H7 (cell line): ENCODE data around the gene FBRSL1. TPM values are rescaled to one million over a fixed set of nuclear protein-coding genes. Genes with fewer than 3 reads are reported as not detected.
"Not testable (repeated sequence)": the region's sequence is repeated elsewhere in the genome, so short reads cannot be mapped to it uniquely, and the experiment has no call there.

Experiments
- DNase-seq: peaks from one replicate; pipeline ENCODE4 v3.0.0; 2012
- H3K27me3 ChIP-seq: 2 replicates; pipeline ENCODE4 v1.6.0; 2011; ENCODE audit warnings: mild to moderate bottlenecking, low read length; ENCODE audit not compliant: control insufficient read depth, insufficient read depth
- H3K36me3 ChIP-seq: replicated peaks from 2 replicates; pipeline ENCODE4 v1.5.1; 2011; ENCODE audit warnings: low read length; ENCODE audit not compliant: control insufficient read depth, insufficient read depth
- H3K4me3 ChIP-seq: 2 replicates; pipeline ENCODE4 v1.5.1; 2011; ENCODE audit warnings: low read depth, mild to moderate bottlenecking, control low read depth, low read length, moderate library complexity; ENCODE audit not compliant: insufficient read depth
- total RNA-seq: library from RNA; depleted of rRNA; stranded (reverse); fragments of >200 nt; shearing (Covaris generic); gene quantifications from 2 replicates; pipeline ENCODE4 v1.2.3, GENCODE V29; 2014

Gene FBRSL1
- total RNA-seq, 1 experiment from 2014 or later, result 17.5 TPM

DNA sequence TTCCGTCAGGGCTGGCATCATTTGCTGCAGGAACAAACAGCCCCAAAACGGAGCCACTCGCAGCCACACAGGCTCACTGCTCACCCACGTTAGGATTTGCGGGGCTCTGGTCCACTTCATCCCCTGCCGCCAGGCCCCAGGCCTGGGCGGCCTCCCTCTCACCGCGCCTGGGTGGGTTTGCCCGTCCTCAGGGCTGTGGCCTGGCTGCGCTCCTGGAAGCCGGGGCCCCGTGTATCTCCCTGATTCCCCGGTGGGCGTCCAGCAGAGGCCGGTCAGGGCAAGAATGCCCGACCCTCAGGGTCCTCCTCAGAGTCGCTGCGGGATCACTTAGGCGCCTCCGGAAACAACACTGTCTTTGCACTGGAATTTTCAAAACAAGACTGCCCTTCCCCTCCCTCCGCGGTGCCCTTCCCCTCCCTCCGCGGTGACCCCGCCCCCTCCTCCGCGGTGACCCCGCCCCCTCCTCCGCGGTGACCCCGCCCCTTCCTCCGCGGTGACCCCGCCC, 15.7 kb upstream of the FBRSL1 start:
- Histone ChIP-seq H3K36me3 (no peaks in the 10 kb centered on the region), H3K4me3 (peak overlapping the region; percentile 12; the same call in 1 of the 2 replicates), H3K27me3 (peaks cover 3% of the 10 kb centered on the region; the same call in 1 of the 2 replicates)
- peak; percentile 85 for DNase-seq

DNA sequence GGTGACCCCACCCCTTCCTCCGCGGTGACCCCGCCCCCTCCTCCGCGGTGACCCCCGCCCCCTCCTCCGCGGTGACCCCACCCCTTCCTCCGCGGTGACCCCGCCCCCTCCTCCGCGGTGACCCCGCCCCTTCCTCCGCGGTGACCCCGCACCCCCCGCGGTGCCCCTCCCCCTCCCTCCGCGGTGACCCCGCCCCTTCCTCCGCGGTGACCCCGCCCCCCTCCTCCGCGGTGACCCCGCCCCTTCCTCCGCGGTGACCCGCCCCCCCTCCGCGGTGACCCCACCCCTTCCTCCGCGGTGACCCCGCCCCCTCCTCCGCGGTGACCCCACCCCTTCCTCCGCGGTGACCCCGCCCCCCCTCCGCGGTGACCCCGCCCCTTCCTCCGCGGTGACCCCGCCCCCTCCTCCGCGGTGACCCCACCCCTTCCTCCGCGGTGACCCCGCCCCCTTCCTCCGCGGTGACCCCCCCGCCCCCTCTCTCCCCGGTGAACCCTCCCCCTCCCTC, 15.1 kb upstream of the FBRSL1 start:
- not testable (repeated sequence) for H3K36me3 ChIP-seq, DNase-seq, H3K4me3 ChIP-seq, H3K27me3 ChIP-seq

DNA sequence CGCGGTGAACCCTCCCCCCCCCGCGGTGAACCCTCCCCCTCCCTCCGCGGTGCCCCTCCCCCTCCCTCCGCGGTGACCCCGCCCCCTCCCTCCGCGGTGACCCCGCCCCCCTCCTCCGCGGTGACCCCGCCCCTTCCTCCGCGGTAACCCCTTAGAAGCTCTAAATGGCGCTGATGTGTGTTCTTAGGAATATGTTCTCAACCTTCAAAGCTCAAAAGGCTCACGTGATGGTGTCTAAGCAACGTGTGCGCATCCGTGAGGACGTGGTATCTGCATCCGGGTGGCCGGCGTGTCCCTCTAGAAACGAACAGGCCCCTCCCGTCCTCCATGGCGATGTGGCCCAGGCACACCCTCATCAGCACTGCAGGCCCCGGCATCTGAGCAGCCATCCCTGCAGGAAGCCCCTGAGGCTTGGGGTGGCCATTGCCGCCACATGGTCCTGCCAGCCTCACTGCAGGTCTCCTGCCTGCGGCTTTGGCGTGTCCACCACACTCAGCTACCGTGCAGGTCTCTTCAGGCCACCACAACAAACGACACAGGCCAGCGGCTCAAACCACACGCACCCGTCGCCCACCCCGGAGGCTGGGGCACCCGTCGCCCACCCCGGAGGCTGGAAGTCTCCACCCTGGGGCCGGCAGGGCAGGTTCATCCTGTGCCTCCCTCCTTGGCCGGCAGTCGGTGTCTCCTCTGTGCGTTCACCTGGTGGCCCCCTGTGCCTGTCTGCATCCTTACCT, 14.5 kb upstream of the FBRSL1 start:
- peak; percentile 91 for DNase-seq
- peaks cover 6% of the 10 kb centered on the region for H3K27me3 ChIP-seq
- no peak overlapping the region for H3K4me3 ChIP-seq
- H3K36me3 ChIP-seq, result no peaks in the 10 kb centered on the region

DNA sequence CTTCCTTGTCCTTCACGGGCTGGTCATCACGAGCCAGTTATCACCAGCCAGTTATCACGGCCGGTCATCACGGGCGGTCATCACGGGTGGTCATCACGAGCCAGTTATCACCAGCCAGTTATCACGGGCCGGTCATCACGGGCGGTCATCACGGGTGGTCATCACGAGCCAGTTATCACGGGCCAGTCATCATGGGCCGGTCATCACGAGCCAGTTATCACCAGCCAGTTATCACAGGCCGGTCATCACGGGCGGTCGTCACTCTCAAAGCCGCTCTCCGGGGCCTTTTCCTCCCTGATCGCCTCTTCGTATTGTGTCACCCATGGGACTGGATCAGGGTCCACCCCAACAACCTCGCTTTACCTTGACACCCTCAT, 13.9 kb upstream of the FBRSL1 start:
- H3K4me3 ChIP-seq, result no peak overlapping the region
- H3K27me3 ChIP-seq, result peaks cover 6% of the 10 kb centered on the region
- H3K36me3 ChIP-seq, result no peaks in the 10 kb centered on the region
- DNase-seq, result no peak

DNA sequence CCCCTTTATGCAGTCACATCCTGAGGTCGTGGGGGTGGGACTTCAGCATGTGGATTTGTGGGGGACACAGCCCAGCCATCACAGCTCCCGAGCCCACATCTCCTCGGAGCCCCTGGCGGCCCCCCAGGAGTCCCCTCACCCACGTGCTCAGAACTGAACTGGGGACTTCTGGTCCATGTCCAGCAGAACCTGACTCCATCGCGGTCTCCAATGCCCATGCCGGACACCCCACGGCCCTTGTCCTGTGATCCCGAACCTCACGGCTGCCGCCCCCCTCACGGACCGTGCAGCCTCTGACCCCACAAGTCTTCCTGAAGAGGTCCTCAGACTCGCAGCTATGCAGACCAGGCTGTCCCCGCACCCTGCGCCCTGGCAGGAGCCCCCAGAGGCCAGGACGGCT, 13.5 kb upstream of the FBRSL1 start:
- Histone ChIP-seq H3K4me3 (no peak overlapping the region), H3K27me3 (peaks cover 7% of the 10 kb centered on the region), H3K36me3 (no peaks in the 10 kb centered on the region)
- no peak for DNase-seq

DNA sequence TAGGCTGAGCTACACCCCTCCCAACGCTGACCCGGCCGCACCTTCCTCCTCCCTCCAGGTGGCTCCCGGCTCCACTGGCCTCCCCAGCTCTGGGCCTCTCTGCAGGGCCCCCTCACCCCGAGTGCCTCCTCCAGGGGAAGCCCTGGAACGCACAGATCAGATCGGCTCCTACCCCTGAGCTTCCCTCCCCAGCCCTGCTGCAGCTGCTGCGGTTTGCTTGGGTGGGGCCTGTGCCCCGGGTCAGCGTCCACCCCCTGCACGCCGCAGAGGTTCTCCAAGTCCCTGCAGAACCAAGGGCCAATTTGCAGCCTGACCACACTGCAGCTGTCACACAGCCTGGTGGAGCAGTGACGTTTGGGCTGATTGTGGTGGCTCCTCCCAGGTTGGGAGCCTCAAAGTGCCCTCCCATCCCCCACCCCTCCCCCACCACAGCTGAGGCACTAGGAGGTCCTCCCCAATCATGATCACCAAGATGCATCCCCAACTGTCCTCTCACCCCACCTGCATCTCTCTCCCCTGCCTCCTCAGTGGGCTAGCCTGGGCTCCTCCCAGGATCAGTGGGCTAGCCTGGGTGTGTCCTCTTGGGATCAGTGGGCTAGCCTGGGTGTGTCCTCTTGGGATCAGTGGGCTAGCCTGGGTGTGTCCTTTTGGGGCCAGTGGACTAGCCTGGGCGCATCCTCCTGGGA, 12.8 kb upstream of the FBRSL1 start:
- DNase-seq, result no peak
- Histone ChIP-seq H3K27me3 (peaks cover 13% of the 10 kb centered on the region), H3K4me3 (no peak overlapping the region), H3K36me3 (no peaks in the 10 kb centered on the region)

DNA sequence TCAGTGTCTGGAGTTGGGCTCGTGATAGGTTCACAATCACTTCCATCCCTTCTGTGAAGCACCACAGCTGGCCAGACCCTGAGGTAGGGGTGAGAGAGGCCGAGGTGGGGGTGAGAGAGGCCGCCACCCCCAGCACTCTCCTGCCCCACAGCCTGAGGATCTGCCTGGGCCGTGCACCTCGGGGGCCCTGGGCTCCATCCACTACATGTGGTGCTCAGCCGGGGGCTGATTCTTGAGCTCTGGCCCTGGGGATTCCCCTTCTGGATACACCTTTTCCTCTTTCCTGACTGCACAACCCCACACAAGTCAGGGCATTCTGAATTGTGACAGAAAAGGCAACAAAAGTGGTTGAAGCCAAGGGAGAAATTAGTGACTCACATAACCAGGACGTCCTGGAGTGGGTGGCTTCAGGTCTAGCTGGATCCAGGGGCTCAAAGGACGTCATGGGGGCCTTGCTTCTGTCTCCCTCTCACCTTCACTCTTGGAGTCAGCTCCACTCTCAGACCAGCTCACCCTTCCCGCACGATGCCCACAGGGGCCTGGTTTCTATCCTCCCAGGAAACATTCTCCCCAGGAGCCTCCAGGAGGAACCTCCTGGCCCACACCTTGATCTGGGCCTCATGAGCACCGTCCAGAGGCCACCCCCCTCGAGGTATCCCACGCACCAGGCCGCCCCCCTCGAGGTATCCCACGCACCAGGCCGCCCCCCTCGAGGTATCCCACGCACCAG, 12.1 kb upstream of the FBRSL1 start:
- Histone ChIP-seq H3K27me3 (peaks cover 20% of the 10 kb centered on the region), H3K36me3 (no peaks in the 10 kb centered on the region), H3K4me3 (no peak overlapping the region)
- DNase-seq, result no peak

DNA sequence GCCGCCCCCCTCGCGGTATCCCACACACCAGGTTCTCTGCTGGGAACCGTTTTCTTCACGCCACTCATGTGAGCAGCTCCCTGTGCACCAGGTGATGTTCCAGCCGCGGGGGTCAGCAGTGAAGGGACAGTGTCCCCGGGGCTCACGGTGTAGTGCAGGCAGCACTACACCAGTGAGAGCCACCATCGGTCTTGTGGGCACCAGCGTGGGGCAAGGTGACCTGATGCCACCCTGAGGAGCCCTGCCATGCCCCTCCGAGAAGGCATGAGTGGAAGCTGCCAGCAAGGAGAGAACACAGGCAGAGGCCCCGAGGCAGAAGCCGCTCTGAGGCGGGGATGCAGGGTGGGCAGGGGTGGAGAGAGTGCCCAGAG, 11.5 kb upstream of the FBRSL1 start:
- Histone ChIP-seq H3K36me3 (no peaks in the 10 kb centered on the region), H3K27me3 (peaks cover 20% of the 10 kb centered on the region)

DNA sequence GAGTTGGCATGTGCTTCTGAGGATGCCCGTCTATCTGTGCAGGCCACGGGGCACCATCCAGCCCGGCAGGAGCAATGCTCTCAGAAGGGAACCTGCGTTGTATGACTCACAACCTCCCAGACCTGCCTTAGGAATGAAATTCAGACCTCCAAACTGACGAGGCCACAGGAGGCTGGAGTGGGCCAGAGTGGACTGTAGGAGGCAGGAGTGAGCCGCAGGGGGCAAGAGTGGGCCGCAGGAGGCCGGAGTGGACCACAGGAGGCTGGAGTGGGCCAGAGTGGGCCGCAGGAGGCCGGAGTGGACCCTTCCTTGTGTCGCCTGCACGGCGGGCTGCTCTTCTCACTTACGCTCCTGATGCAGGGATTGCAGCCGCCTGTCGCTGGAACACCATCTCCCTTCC, 11.1 kb upstream of the FBRSL1 start:
- H3K4me3 ChIP-seq, result no peak overlapping the region
- peaks cover 20% of the 10 kb centered on the region for H3K27me3 ChIP-seq
- DNase-seq, result no peak
- H3K36me3 ChIP-seq, result no peaks in the 10 kb centered on the region

More for the DNA sequence above, 11.5 kb upstream of the FBRSL1 start:
- DNase-seq, result no peak
- no peak overlapping the region for H3K4me3 ChIP-seq

DNA sequence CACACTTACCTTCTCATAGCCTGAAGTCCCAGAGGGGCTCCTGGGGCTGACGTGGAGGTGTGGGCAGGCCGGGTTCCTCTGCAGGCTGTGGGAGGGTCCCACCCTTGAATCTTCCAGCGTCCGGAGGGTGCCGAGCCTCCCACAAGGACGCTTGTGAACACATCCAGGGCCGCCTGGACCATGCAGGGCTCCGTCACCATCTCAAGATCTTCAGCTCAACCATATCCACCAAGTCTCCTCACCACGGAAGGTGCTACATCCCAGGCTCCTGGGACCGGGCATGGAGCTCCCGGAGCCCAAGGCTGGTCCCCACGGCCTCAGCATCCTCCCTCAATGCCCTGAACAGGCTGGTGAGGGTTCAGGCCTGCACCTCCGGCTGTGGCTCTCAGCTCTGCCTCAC, 10.7 kb upstream of the FBRSL1 start:
- peaks cover 20% of the 10 kb centered on the region for H3K27me3 ChIP-seq
- DNase-seq, result no peak
- no peak overlapping the region for H3K4me3 ChIP-seq
- H3K36me3 ChIP-seq, result no peaks in the 10 kb centered on the region

DNA sequence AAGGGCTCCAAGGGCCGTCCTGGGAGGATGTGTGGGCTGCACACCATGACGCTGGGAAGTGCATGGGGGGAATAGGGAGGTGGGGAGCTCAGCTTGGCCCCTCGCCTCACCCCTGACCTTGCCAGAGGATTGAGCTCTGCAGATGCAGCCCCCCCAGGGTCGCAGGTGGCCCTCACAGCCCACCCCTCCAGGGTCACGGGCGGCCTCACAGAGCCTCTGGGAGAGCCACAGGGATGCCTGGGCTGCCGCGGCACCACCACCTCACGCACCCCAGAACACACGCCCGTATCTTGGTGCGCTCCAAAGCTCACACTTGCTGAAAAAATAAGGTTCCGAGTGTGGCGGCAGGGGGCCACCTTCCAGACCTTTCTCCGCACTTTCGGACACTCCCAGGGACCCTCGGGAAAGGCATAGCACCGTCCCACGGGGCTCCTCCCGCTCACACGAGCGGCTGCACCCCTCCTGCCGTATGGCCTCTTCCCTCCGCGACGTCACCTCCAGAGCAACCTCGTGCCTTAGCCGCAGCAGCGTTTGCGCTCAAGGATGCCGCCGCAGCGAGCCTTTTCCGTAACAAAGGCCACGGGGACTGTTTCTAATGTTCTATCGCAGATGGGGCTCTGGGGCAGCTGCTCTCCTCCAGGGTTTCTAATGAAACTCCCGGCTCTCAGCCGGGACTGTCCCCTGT, 9.9 kb upstream of the FBRSL1 start:
- no peak for DNase-seq
- Histone ChIP-seq H3K36me3 (no peaks in the 10 kb centered on the region), H3K4me3 (no peak overlapping the region), H3K27me3 (peaks cover 24% of the 10 kb centered on the region)

DNA sequence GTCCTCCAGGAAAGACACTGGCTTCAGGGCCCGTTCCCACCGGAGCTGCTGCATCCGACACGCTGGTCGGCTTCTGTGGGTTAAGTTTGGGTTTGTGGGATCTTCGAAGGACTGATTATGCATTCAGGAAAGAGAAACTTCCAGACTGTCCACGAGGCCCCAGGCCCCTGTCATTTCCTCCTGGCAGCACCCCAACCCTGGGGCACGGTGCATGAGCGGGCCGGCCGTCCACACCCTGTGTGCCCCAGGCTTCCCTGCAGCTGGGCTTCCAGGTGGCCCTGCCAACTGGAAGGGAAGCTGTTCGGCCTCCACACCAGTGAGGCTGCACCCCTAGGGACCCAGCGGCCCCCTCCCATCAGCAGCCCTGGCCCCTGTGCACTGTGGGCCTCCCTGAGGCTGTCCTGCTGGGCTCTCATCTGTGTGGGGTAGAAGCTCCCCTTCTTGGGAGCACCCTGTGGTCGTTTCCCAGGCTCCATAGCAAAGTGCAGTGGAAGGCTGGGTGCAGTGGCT, 9.3 kb upstream of the FBRSL1 start:
- peaks cover 30% of the 10 kb centered on the region for H3K27me3 ChIP-seq
- no peak overlapping the region for H3K4me3 ChIP-seq
- H3K36me3 ChIP-seq, result no peaks in the 10 kb centered on the region
- DNase-seq, result no peak

DNA sequence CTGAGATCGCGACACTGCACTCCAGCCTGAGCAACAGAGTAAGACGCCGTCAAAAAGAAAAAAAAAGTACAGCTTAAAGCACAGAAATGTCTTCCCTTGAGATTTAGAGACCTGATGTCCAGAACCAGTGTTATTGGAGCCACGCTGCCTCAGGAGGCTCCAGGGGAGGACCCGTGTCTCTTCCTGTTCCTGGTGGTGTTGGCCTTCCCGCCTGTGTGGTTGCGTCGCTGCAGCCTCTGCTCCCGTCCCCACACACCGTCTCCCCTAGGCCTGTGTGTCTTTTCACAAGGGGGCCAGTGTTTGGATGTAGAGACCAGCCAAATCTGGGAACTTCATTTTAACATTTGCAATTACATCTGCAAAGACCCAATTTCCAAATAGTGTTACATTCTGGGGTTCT, 8.6 kb upstream of the FBRSL1 start:
- peaks cover 37% of the 10 kb centered on the region for H3K27me3 ChIP-seq
- H3K4me3 ChIP-seq, result no peak overlapping the region
- H3K36me3 ChIP-seq, result no peaks in the 10 kb centered on the region
- DNase-seq, result no peak
